HEK293T (cell line): ENCODE results near the gene HYCC1.

Experiments used
- BHLHE40 ChIP-seq: fragments of 450-650 bp; IDR thresholded peaks from 2 replicates; pipeline ENCODE4 v1.6.1; 2016; ENCODE audit warnings: mild to moderate bottlenecking, moderate library complexity, borderline replicate concordance
- CTBP1 ChIP-seq: fragments of 450-650 bp; IDR thresholded peaks from 2 replicates; pipeline ENCODE4 v1.6.1; 2016; ENCODE audit warnings: borderline replicate concordance
- FOXK2 ChIP-seq: fragments of 450-650 bp; IDR thresholded peaks from 2 replicates; pipeline ENCODE4 v1.6.1; 2016; ENCODE audit warnings: mild to moderate bottlenecking
- FOXM1 ChIP-seq: fragments of 450-650 bp; IDR thresholded peaks from 2 replicates; pipeline ENCODE4 v1.6.1; 2017; ENCODE audit warnings: mild to moderate bottlenecking, borderline replicate concordance
- LEF1 ChIP-seq: fragments of 450-650 bp; IDR thresholded peaks from 2 replicates; pipeline ENCODE4 v1.6.1; 2017; ENCODE audit warnings: mild to moderate bottlenecking, borderline replicate concordance
- SP1 ChIP-seq: fragments of 450-650 bp; IDR thresholded peaks from 2 replicates; pipeline ENCODE4 v1.6.1; 2017
- SUZ12 ChIP-seq: fragments of 450-650 bp; IDR thresholded peaks from 2 replicates; pipeline ENCODE4 v1.6.1; 2016; ENCODE audit warnings: mild to moderate bottlenecking
- TARDBP ChIP-seq: fragments of 450-650 bp; IDR thresholded peaks from 2 replicates; pipeline ENCODE4 v1.6.1; 2016

DNA sequence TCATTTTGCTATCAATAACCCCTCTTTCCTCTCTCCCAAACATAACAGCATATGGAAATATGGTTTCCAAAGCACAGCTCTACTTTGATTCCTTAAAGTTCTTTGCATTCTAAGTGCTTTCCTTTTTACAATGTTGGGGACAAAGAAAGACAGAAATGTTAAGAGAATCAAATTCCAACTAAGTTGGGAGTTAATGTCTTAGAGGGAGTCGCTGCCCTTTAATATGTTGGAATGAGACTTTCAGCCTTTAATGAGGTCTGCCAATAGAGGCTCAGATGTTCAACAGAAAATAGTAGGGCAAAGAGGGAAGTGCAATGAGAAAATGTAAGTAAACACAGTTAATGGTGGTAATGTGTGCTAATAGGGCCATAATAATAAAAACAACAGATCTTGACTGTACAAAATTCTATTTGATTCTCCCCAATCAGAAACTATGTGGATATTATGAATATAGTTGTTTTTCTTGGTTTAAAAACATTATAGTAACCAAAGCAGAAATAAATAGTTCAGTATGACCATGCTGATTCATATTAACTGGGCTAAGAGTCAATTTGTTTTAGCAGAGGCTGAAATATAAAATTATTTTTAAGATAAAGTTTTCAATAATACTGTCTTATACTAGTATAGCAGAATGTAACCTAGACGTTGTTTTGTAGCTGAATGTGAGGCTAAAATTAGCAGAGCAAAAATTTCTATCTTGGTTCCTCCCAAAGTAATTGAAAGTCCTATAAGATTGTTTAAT is 10.3 kb downstream of the HYCC1 start:
- TF ChIP-seq BHLHE40 = no peak
- TF ChIP-seq CTBP1 = no peak
- TF ChIP-seq SP1 = no peak
- no peak for TF ChIP-seq FOXK2
- TF ChIP-seq TARDBP = no peak
- TF ChIP-seq LEF1 = no peak
- no peak for TF ChIP-seq FOXM1
- no peak for TF ChIP-seq SUZ12
